B cell (primary cell): Measurements from ENCODE around the gene SERGEF. TPM values are rescaled to one million over a fixed set of nuclear protein-coding genes. Genes with fewer than 3 reads are reported as not detected.

Experiments
- ATAC-seq: fragments of 200-7000 bp; cut with Tn5 transposase; one replicate; pipeline ENCODE4 v1.10.0; 2021; ENCODE audit warnings: low read depth, mild to moderate bottlenecking, moderate number of reproducible peaks, moderate library complexity
- CTCF ChIA-PET: fragments of 350-600 bp; sonication (Branson Sonifier 250); formaldehyde crosslinking; loops from one replicate; lab custom pipeline; 2021; ENCODE audit warnings: antibody characterized with exemption, inconsistent platforms; lab: Charles Lee
- POLR2A ChIA-PET: fragments of 350-600 bp; sonication (Branson Sonifier 250); formaldehyde crosslinking; loops from one replicate; lab custom pipeline; 2021; ENCODE audit warnings: antibody characterized with exemption; lab: Charles Lee
- DNase-seq: peaks from one replicate; pipeline ENCODE4 v3.0.0; 2013
- H2AFZ ChIP-seq: 2 replicates; pipeline ENCODE4 v1.6.1; 2012; ENCODE audit warnings: mild to moderate bottlenecking, low read depth, low read length; ENCODE audit not compliant: insufficient read depth, poor library complexity, severe bottlenecking
- H3K27ac ChIP-seq, 2 donors: 1 replicate in 1 of 2; 2 replicates in 1 of 2; pipeline ENCODE4 v1.5.1; 2012 to 2013; ENCODE audit warnings: low read length in 2 of 2, mild to moderate bottlenecking in 2 of 2, moderate library complexity in 1 of 2
- H3K27me3 ChIP-seq, 4 experiments: fragments of 200-600 bp in 1 of 4; sonication (generic) in 1 of 4; replicated peaks in 1 of 4; 1 replicate in 2 of 4; 2 replicates in 2 of 4; pipeline versions ENCODE4 v1.6.1 to v1.7.0; 2013 to 2016; ENCODE audit warnings: low read length in 3 of 4, mild to moderate bottlenecking in 2 of 4, mixed read lengths in 1 of 4, moderate library complexity in 1 of 4; ENCODE audit not compliant: insufficient read depth in 4 of 4, control insufficient read depth in 3 of 4; ENCODE audit errors: control extremely low read depth in 1 of 4
- H3K36me3 ChIP-seq, 2 experiments: replicated peaks in 1 of 2; 1 replicate in 1 of 2; 2 replicates in 1 of 2; pipeline versions ENCODE4 v1.6.1 to v1.7.1; 2013; ENCODE audit warnings: low read length in 1 of 2; ENCODE audit not compliant: insufficient read depth in 2 of 2, control insufficient read depth in 1 of 2; ENCODE audit errors: control extremely low read depth in 1 of 2, extremely low read depth in 1 of 2
- H3K4me1 ChIP-seq, 2 donors: fragments of 200-600 bp in 1 of 2; sonication (generic) in 1 of 2; 1 replicate in 1 of 2; 2 replicates in 1 of 2; pipeline versions ENCODE4 v1.5.1 to v1.6.1; 2013 to 2017; ENCODE audit warnings: low read length in 2 of 2; ENCODE audit not compliant: control insufficient read depth in 2 of 2, insufficient read depth in 2 of 2
- H3K4me2 ChIP-seq: replicated peaks from 2 replicates; pipeline ENCODE3; 2012; ENCODE audit warnings: mild to moderate bottlenecking, low read depth, low read length; ENCODE audit not compliant: poor library complexity, severe bottlenecking
- H3K4me3 ChIP-seq, 5 experiments: fragments of 200-600 bp in 1 of 5; sonication (generic) in 1 of 5; 1 replicate in 3 of 5; 2 replicates in 2 of 5; pipeline versions ENCODE4 v1.5.1 to v1.7.0; 2011 to 2016; ENCODE audit warnings: low read length in 4 of 5, mild to moderate bottlenecking in 4 of 5, low read depth in 2 of 5, control low read depth in 1 of 5, moderate library complexity in 1 of 5; ENCODE audit not compliant: insufficient read depth in 1 of 5; ENCODE audit errors: control extremely low read depth in 1 of 5, extremely low read depth in 1 of 5
- H3K79me2 ChIP-seq: fragments of 200-600 bp; sonication (generic); one replicate; pipeline ENCODE4 v1.6.0; 2016; ENCODE audit warnings: low read length; ENCODE audit not compliant: control insufficient read depth, insufficient read depth
- H3K9ac ChIP-seq: fragments of 200-600 bp; sonication (generic); 2 replicates; pipeline ENCODE4 v1.6.1; 2017; ENCODE audit warnings: mild to moderate bottlenecking, low read length, moderate library complexity
- H3K9me3 ChIP-seq, 3 donors: one replicate each; pipeline versions ENCODE4 v1.6.1 to v1.7.1; 2013; ENCODE audit warnings: low read length in 2 of 3; ENCODE audit not compliant: control insufficient read depth in 2 of 3, insufficient read depth in 1 of 3; ENCODE audit errors: control extremely low read depth in 1 of 3
- H4K20me1 ChIP-seq: 2 replicates; pipeline ENCODE4 v1.6.0; 2012; ENCODE audit warnings: mild to moderate bottlenecking, low read length; ENCODE audit not compliant: insufficient read depth, control insufficient read depth, poor library complexity, severe bottlenecking
- H3K27ac Mint-ChIP-seq: one replicate; pipeline ENCODE4 v1.8.0; 2021; ENCODE audit warnings: mixed read lengths
- H3K27me3 Mint-ChIP-seq: one replicate; pipeline ENCODE4 v1.8.0; 2021; ENCODE audit warnings: mixed read lengths
- H3K4me1 Mint-ChIP-seq: one replicate; pipeline ENCODE4 v1.8.0; 2021; ENCODE audit warnings: mixed read lengths
- H3K4me3 Mint-ChIP-seq: one replicate; pipeline ENCODE4 v1.8.0; 2021; ENCODE audit warnings: mixed read lengths
- H3K9me3 Mint-ChIP-seq: one replicate; pipeline ENCODE4 v1.8.0; 2022; ENCODE audit warnings: mixed read lengths; ENCODE audit not compliant: insufficient read depth
- EZH2 ChIP-seq: IDR thresholded peaks from 2 replicates; pipeline ENCODE4 v1.6.1; 2012; ENCODE audit warnings: borderline replicate concordance, low read depth, mild to moderate bottlenecking, moderate library complexity, low read length; ENCODE audit not compliant: insufficient read depth, poor library complexity, severe bottlenecking
- WGBS: methylation state at CpG from one replicate; pipeline ENCODE4 v1.1.5; 2013; ENCODE audit warnings: missing lambda C conversion rate; ENCODE audit not compliant: insufficient coverage; 5-methylcytosine and 5-hydroxymethylcytosine counted together
- intact Hi-C: fragments of 100-400 bp; cut with micrococcal nuclease; formaldehyde crosslinking; loops from one replicate; pipeline ENCODE4 v1.10.0; 2022
- polyA plus RNA-seq: library from polyadenylated mRNA; depleted of rRNA; stranded (reverse); fragments of >200 nt; gene quantifications from 2 replicates; pipeline ENCODE4 v1.2.3, GENCODE V29; 2012
- total RNA-seq, 2 donors: library from RNA; stranded (reverse); fragments of 120-200 nt in 1 of 2; gene quantifications; 1 replicate in 1 of 2; 2 replicates in 1 of 2; pipeline versions ENCODE4 v1.2.3 to v1.2.4, GENCODE V29; 2013 to 2022
- TF ChIP-seq, protein P1 (sequence below): fragments of 200-600 bp; IDR thresholded peaks from one replicate; pipeline ENCODE4 v1.8.0; 2022; ENCODE audit warnings: antibody characterized with exemption, mild to moderate bottlenecking

Gene SERGEF
- total and polyA plus RNA-seq, 2 donors (not counting 1 experiment from before 2014, with no cell fraction given), result 24.2 to 54.3 TPM

- CTCF ChIA-PET, result interaction anchor here (0.9 to 5.7 kb wide), 6 partner anchors 8 to 91 kb away, joined by 3 to 36 read pairs (median 3); no protein-coding TSS in a partner anchor
- H3K27me3 Mint-ChIP-seq, result no peaks in the 10 kb centered on the region
- POLR2A ChIA-PET, result no interaction called here
- no peaks in the 10 kb centered on the region for H3K79me2 ChIP-seq
- no peaks in the 10 kb centered on the region for H4K20me1 ChIP-seq
- no peaks in the 10 kb centered on the region for H3K9me3 Mint-ChIP-seq
- no peak overlapping the region for H3K4me3 ChIP-seq
- WGBS, result no CpG with 5 or more reads among the region's 1 CpG
- H3K27ac ChIP-seq, result no peak overlapping the region
- ATAC-seq, result no peak
- TF ChIP-seq EZH2, result no peak
- TF ChIP-seq, protein P1, sequence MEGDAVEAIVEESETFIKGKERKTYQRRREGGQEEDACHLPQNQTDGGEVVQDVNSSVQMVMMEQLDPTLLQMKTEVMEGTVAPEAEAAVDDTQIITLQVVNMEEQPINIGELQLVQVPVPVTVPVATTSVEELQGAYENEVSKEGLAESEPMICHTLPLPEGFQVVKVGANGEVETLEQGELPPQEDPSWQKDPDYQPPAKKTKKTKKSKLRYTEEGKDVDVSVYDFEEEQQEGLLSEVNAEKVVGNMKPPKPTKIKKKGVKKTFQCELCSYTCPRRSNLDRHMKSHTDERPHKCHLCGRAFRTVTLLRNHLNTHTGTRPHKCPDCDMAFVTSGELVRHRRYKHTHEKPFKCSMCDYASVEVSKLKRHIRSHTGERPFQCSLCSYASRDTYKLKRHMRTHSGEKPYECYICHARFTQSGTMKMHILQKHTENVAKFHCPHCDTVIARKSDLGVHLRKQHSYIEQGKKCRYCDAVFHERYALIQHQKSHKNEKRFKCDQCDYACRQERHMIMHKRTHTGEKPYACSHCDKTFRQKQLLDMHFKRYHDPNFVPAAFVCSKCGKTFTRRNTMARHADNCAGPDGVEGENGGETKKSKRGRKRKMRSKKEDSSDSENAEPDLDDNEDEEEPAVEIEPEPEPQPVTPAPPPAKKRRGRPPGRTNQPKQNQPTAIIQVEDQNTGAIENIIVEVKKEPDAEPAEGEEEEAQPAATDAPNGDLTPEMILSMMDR, result no peak
- no peak overlapping the region for H3K4me2 ChIP-seq
- no peak for DNase-seq
- no peaks in the 10 kb centered on the region for H3K9me3 ChIP-seq
- H3K27ac Mint-ChIP-seq, result no peak overlapping the region
- H3K4me3 Mint-ChIP-seq, result no peak overlapping the region
- H3K36me3 ChIP-seq, result peaks cover 0 to 54% of the 10 kb centered on the region in 2 experiments
- no peak overlapping the region for H3K9ac ChIP-seq
- no peaks in the 10 kb centered on the region for H3K4me1 Mint-ChIP-seq
- H3K27me3 ChIP-seq, result no peaks in the 10 kb centered on the region
- H2AFZ ChIP-seq, result no peak overlapping the region
- H3K4me1 ChIP-seq, result no peaks in the 10 kb centered on the region
- intact Hi-C loops, result no loop called here
Observed at GRCh38 chr11:17989306-17989705, 23.5 kb downstream of the SERGEF start.

DNA sequence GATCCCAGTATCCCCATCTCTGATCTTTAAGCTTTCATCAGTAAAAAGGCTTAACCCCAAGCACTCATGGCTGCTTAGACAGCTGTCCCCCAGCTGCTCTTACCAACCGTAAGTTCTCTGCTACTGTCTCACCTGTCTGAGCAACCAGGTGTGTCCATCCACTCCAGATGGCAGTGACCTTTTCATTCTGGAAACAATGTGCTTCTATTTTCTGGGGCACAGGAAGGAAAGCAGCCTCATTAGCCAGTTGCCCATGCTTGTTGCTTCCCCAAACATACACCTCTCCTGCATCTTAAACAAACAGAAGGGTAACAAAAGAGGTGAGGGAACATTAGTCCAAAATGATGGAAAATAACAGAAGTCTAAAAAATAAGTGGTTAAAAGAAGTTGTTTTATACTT is 24.4 kb downstream of the SERGEF start:
- no peak overlapping the region for H3K9ac ChIP-seq
- H3K9me3 ChIP-seq, result no peaks in the 10 kb centered on the region
- H4K20me1 ChIP-seq, result no peaks in the 10 kb centered on the region
- DNase-seq, result no peak
- TF ChIP-seq, protein P1, result no peak
- no peak for TF ChIP-seq EZH2
- no peak overlapping the region for H3K4me3 ChIP-seq
- ATAC-seq, result no peak
- ChIA-PET CTCF (interaction anchor here (1.5 to 5.7 kb wide), 3 partner anchors 10 to 92 kb away, joined by 3 to 36 read pairs (median 6); no protein-coding TSS in a partner anchor), POLR2A (no interaction called here)
- Mint-ChIP-seq H3K27ac (no peak overlapping the region), H3K9me3 (no peaks in the 10 kb centered on the region), H3K4me3 (no peak overlapping the region), H3K4me1 (no peaks in the 10 kb centered on the region), H3K27me3 (no peaks in the 10 kb centered on the region)
- H3K27me3 ChIP-seq, result no peaks in the 10 kb centered on the region
- H2AFZ ChIP-seq, result no peak overlapping the region
- WGBS, result 75% methylated on average over 1 of the region's 1 CpG
- H3K79me2 ChIP-seq, result no peaks in the 10 kb centered on the region
- intact Hi-C loops, result no loop called here
- H3K4me1 ChIP-seq, result no peaks in the 10 kb centered on the region
- no peak overlapping the region for H3K27ac ChIP-seq
- H3K4me2 ChIP-seq, result no peak overlapping the region
- H3K36me3 ChIP-seq, result peaks cover 0 to 51% of the 10 kb centered on the region in 2 experiments
